Endothelial cell of umbilical vein (primary cell): ENCODE measurements around the gene ZNF511. TPM values are rescaled to one million over a fixed set of nuclear protein-coding genes. Genes with fewer than 3 reads are reported as not detected.
"Not testable (repeated sequence)": the region's sequence is repeated elsewhere in the genome, so short reads cannot be mapped to it uniquely, and the experiment has no call there.

Source experiments
- BruUV-seq: library from RNA; stranded (reverse); fragments of 400-500 nt; replicated peaks from 2 replicates; lab custom pipeline; 2021; lab: Mats Ljungman, UMichigan
- CTCF ChIA-PET: fragments of 300-600, 350-600 bp; sonication (Branson Sonifier 250); formaldehyde crosslinking; loops from one replicate; lab custom pipeline; 2021; ENCODE audit warnings: antibody characterized with exemption, inconsistent platforms; lab: Charles Lee
- POLR2A ChIA-PET: fragments of 300-600, 350-600 bp; sonication (Branson Sonifier 250); formaldehyde crosslinking; loops from one replicate; lab custom pipeline; 2021; ENCODE audit warnings: antibody characterized with exemption, inconsistent platforms; lab: Charles Lee
- DNase-seq: peaks from one replicate; pipeline ENCODE4 v3.0.0-alpha.2; 2011; ENCODE audit warnings: low read depth, low spot score
- FAIRE-seq: peaks from 2 replicates; lab custom pipeline; 2011; peaks lifted over from hg19 to GRCh38; lab: Jason Lieb, UNC
- H2AFZ ChIP-seq: 2 replicates; pipeline ENCODE4 v1.6.0; 2012; ENCODE audit warnings: low read depth, low read length, control low read depth, inconsistent platforms
- H3K27ac ChIP-seq: 2 replicates; pipeline ENCODE4 v1.5.1; 2011; ENCODE audit warnings: low read depth, mild to moderate bottlenecking, control low read depth, low read length, moderate library complexity; ENCODE audit not compliant: insufficient read depth
- H3K27me3 ChIP-seq, 2 experiments: 2 replicates each; pipeline versions ENCODE4 v1.6.0 to v1.6.1; 2011; ENCODE audit warnings: low read length in 2 of 2, mixed read lengths in 1 of 2; ENCODE audit not compliant: control insufficient read depth in 2 of 2, insufficient read depth in 2 of 2
- H3K36me3 ChIP-seq, 2 experiments: 2 replicates in 1 of 2; 3 replicates in 1 of 2; pipeline ENCODE4 v1.5.1; 2011; ENCODE audit warnings: low read length in 2 of 2, mild to moderate bottlenecking in 1 of 2, moderate library complexity in 1 of 2; ENCODE audit not compliant: control insufficient read depth in 2 of 2, insufficient read depth in 2 of 2; ENCODE audit errors: extremely low read depth in 1 of 2
- H3K4me1 ChIP-seq: 3 replicates; pipeline ENCODE4 v1.5.1; 2011; ENCODE audit warnings: mild to moderate bottlenecking, low read length; ENCODE audit not compliant: control insufficient read depth, insufficient read depth; ENCODE audit errors: extremely low read depth
- H3K4me2 ChIP-seq: 2 replicates; pipeline ENCODE4 v1.6.1; 2011; ENCODE audit warnings: low read length, control low read depth, mixed read lengths; ENCODE audit not compliant: insufficient read depth
- H3K4me3 ChIP-seq, 3 experiments: fragments of 200-600 bp in 1 of 3; sonication (generic), shearing (Covaris generic) in 1 of 3; replicated peaks in 1 of 3; 2 replicates each; pipeline ENCODE4 v1.5.1; 2011 to 2016; ENCODE audit warnings: control low read depth in 3 of 3, low read length in 3 of 3, mild to moderate bottlenecking in 2 of 3, inconsistent platforms in 1 of 3, low read depth in 1 of 3, moderate library complexity in 1 of 3; ENCODE audit not compliant: insufficient read depth in 1 of 3
- H3K79me2 ChIP-seq: 2 replicates; pipeline ENCODE4 v1.6.0; 2012; ENCODE audit warnings: low read length, inconsistent platforms; ENCODE audit not compliant: control insufficient read depth, insufficient read depth
- H3K9ac ChIP-seq: replicated peaks from 2 replicates; pipeline ENCODE3; 2011; ENCODE audit warnings: low read length, control low read depth; ENCODE audit not compliant: insufficient read depth; ENCODE audit errors: extremely low read depth
- H3K9me1 ChIP-seq: replicated peaks from 3 replicates; pipeline ENCODE4 v1.6.0; 2011; ENCODE audit warnings: mild to moderate bottlenecking, low read length; ENCODE audit not compliant: control insufficient read depth, insufficient read depth; ENCODE audit errors: extremely low read depth
- H3K9me3 ChIP-seq: replicated peaks from 2 replicates; pipeline ENCODE4 v1.5.1; 2012; ENCODE audit warnings: low read length, inconsistent platforms; ENCODE audit not compliant: control insufficient read depth, insufficient read depth
- H4K20me1 ChIP-seq: replicated peaks from 2 replicates; pipeline ENCODE3; 2011; ENCODE audit warnings: mild to moderate bottlenecking, low read length; ENCODE audit not compliant: control insufficient read depth, insufficient read depth; ENCODE audit errors: extremely low read depth
- CTCF ChIP-seq, 2 donors: IDR thresholded peaks; 1 replicate in 1 of 2; 2 replicates in 1 of 2; pipeline ENCODE4 v1.5.1; 2011; ENCODE audit warnings: low read length in 2 of 2, mild to moderate bottlenecking in 2 of 2, moderate library complexity in 2 of 2, control low read depth in 1 of 2, inconsistent platforms in 1 of 2, low read depth in 1 of 2; ENCODE audit not compliant: insufficient read depth in 1 of 2; ENCODE audit errors: extremely low read depth in 1 of 2
- MYC ChIP-seq: IDR thresholded peaks from one replicate; pipeline ENCODE4 v1.6.1; 2011; ENCODE audit warnings: mild to moderate bottlenecking, low read depth, low read length
- POLR2A ChIP-seq: IDR thresholded peaks from 2 replicates; pipeline ENCODE4 v1.6.1; 2012; ENCODE audit warnings: low read depth, mild to moderate bottlenecking, control low read depth, low read length
- dilution Hi-C: fragments of 300-500 bp; cut with MboI; formaldehyde crosslinking; loops from one replicate; pipeline ENCODE4 v1.15.0; 2019; ENCODE audit warnings: low sequenced_read_pairs; ENCODE audit not compliant: extremely low pct_ligation_motif_present
- intact Hi-C: fragments of 100-400 bp; cut with micrococcal nuclease; formaldehyde crosslinking; loops from one replicate; pipeline ENCODE4 v1.10.0; 2022
- polyA plus RNA-seq, 4 experiments: library from polyadenylated mRNA; depleted of rRNA in 3 of 4; stranded (reverse) in 3 of 4; unstranded in 1 of 4; fragments of >200 nt; gene quantifications; 2 replicates each; pipeline versions ENCODE4 v1.2.1 to v1.2.3, GENCODE V29; 2011 to 2012; ENCODE audit warnings: missing spikeins in 1 of 4
- total RNA-seq: library from RNA; stranded (reverse); gene quantifications from 2 replicates; pipeline ENCODE4 v1.2.3, GENCODE V29; 2021

ZNF511 gene
- total and polyA plus RNA-seq, 2 donors (not counting 3 experiments of a cell fraction or from before 2014, with no cell fraction given): 25.6 to 37.9 TPM

- Histone ChIP-seq H3K9ac (no peak overlapping the region), H2AFZ (peak overlapping the region; percentile 89), H3K27me3 (peaks cover 0 to 3% of the 10 kb centered on the region in 2 experiments), H3K4me2 (no peak overlapping the region), H3K27ac (no peak overlapping the region), H3K4me1 (no peaks in the 10 kb centered on the region), H3K36me3 (no peaks in the 10 kb centered on the region), H3K9me1 (no peaks in the 10 kb centered on the region), H4K20me1 (no peaks in the 10 kb centered on the region), H3K4me3 (peak overlapping the region in 1 of 3 experiments; percentile 26), H3K79me2 (no peaks in the 10 kb centered on the region), H3K9me3 (no peaks in the 10 kb centered on the region)
- FAIRE-seq (peak; percentile 63), DNase-seq (peak; percentile 59)
- BruUV-seq: no TSS peak
- dilution Hi-C loops (no loop called here), intact Hi-C loops (loop anchor here (5.0 kb wide), 1 partner anchor 416 kb away; no protein-coding TSS in a partner anchor)
- CTCF ChIA-PET: interaction anchor here (0.6 to 0.7 kb wide), 3 partner anchors 11 to 173 kb away, joined by 3 to 6 read pairs (median 6); no protein-coding TSS in a partner anchor
- POLR2A ChIA-PET: no interaction called here
- TF ChIP-seq CTCF (IDR thresholded peaks at IDR 0.05; ENCODE audit: extremely low read depth in 1 of 2, insufficient read depth in 1 of 2, low read depth in 1 of 2, low read length in 2 of 2) (peak; percentile 91), POLR2A (no peak), MYC (no peak)
These were observed 9.9 kb downstream of the ZNF511 start for GRCh38 chr10:133318494-133319127.

GRCh38 chr10:133320852-133321422 lies 12.2 kb downstream of the ZNF511 start:
- H3K27me3 ChIP-seq: peaks cover 8 to 13% of the 10 kb centered on the region in 2 experiments
- dilution Hi-C loops, H3K79me2 ChIP-seq, H3K27ac ChIP-seq, DNase-seq, H3K4me1 ChIP-seq, BruUV-seq, H3K9me3 ChIP-seq, H3K4me3 ChIP-seq, intact Hi-C loops, POLR2A ChIA-PET, H3K4me2 ChIP-seq, H4K20me1 ChIP-seq, H3K9ac ChIP-seq, FAIRE-seq, H3K36me3 ChIP-seq, H3K9me1 ChIP-seq, H2AFZ ChIP-seq: not testable (repeated sequence)
- CTCF ChIA-PET: interaction anchor here (0.6 to 1.1 kb wide), 3 partner anchors 8 to 49 kb away, joined by 3 to 6 read pairs (median 3); no protein-coding TSS in a partner anchor

- dilution Hi-C loops, H3K36me3 ChIP-seq, H3K79me2 ChIP-seq, BruUV-seq, H4K20me1 ChIP-seq, H3K4me3 ChIP-seq, DNase-seq, H3K4me2 ChIP-seq, H3K27ac ChIP-seq, FAIRE-seq, intact Hi-C loops, H2AFZ ChIP-seq, H3K9ac ChIP-seq, H3K9me3 ChIP-seq, CTCF ChIA-PET, POLR2A ChIA-PET, H3K4me1 ChIP-seq, H3K9me1 ChIP-seq: not testable (repeated sequence)
- H3K27me3 ChIP-seq: peaks cover 18 to 25% of the 10 kb centered on the region in 2 experiments
These were observed 13.5 kb downstream of the ZNF511 start for GRCh38 chr10:133322064-133322709.
